SK-N-SH (cell line): ENCODE data around the gene LSM2. TPM values are rescaled to one million over a fixed set of nuclear protein-coding genes. Genes with fewer than 3 reads are reported as not detected.

ENCODE experiments used
- CTCF ChIA-PET: fragments of 300-600, 350-600 bp; formaldehyde crosslinking; extraction: SDS; loops from one replicate; lab custom pipeline; 2021; lab: Yijun Ruan, JAX
- POLR2A ChIA-PET: fragments of 350-600 bp; sonication (Branson Sonifier 250); formaldehyde crosslinking; extraction: SDS; loops from one replicate; lab custom pipeline; 2020; ENCODE audit warnings: antibody characterized with exemption, inconsistent platforms; lab: Yijun Ruan, JAX
- DNase-seq: peaks from one replicate; pipeline ENCODE4 v3.0.0; 2012
- H2AFZ ChIP-seq: fragments of 200-600 bp; sonication (generic); 2 replicates; pipeline ENCODE4 v1.8.1; 2016; ENCODE audit warnings: antibody characterized with exemption, mild to moderate bottlenecking, low read depth
- H3F3A ChIP-seq: fragments of 200-600 bp; sonication (generic); replicated peaks from 2 replicates; pipeline ENCODE3; 2016; ENCODE audit warnings: antibody characterized with exemption, mild to moderate bottlenecking; ENCODE audit not compliant: insufficient read depth
- H3K27ac ChIP-seq, 2 experiments: fragments of 200-500 bp in 1 of 2; fragments of 200-600 bp in 1 of 2; sonication (Bioruptor generic) in 1 of 2; sonication (generic), shearing (Covaris generic) in 1 of 2; 2 replicates each; pipeline versions ENCODE4 v1.5.1 to v1.6.1; 2014 to 2016; ENCODE audit warnings: low read depth in 2 of 2, inconsistent platforms in 1 of 2, low read length in 1 of 2, mild to moderate bottlenecking in 1 of 2, mixed read lengths in 1 of 2
- H3K27me3 ChIP-seq: fragments of 200-600 bp; sonication (generic), shearing (Covaris generic); 2 replicates; pipeline ENCODE4 v1.6.1; 2016; ENCODE audit warnings: mixed run types; ENCODE audit not compliant: insufficient read depth
- H3K36me3 ChIP-seq, 2 experiments: fragments of 200-500 bp in 1 of 2; fragments of 200-600 bp in 1 of 2; sonication (Bioruptor generic) in 1 of 2; sonication (generic) in 1 of 2; replicated peaks in 1 of 2; 2 replicates each; pipeline versions ENCODE3 to v1.5.1; 2014 to 2016; ENCODE audit warnings: low read length in 1 of 2, mild to moderate bottlenecking in 1 of 2; ENCODE audit not compliant: insufficient read depth in 2 of 2, control insufficient read depth in 1 of 2
- H3K4me1 ChIP-seq, 2 experiments: fragments of 200-500 bp in 1 of 2; fragments of 200-600 bp in 1 of 2; sonication (Bioruptor generic) in 1 of 2; sonication (generic), shearing (Covaris generic) in 1 of 2; 2 replicates each; pipeline versions ENCODE4 v1.5.1 to v1.6.1; 2014 to 2016; ENCODE audit warnings: low read depth in 1 of 2, low read length in 1 of 2, mixed run types in 1 of 2; ENCODE audit not compliant: insufficient read depth in 2 of 2, control insufficient read depth in 1 of 2
- H3K4me2 ChIP-seq: fragments of 200-600 bp; sonication (generic), shearing (Covaris generic); 2 replicates; pipeline ENCODE4 v1.6.1; 2017; ENCODE audit warnings: mixed run types
- H3K4me3 ChIP-seq, 2 experiments: fragments of 200-500 bp in 1 of 2; fragments of 200-600 bp in 1 of 2; sonication (Bioruptor generic) in 1 of 2; sonication (generic), shearing (Covaris generic) in 1 of 2; 2 replicates each; pipeline versions ENCODE4 v1.5.1 to v1.8.1; 2014 to 2016; ENCODE audit warnings: low read depth in 2 of 2, inconsistent platforms in 1 of 2, low read length in 1 of 2, mild to moderate bottlenecking in 1 of 2, mixed read lengths in 1 of 2, moderate library complexity in 1 of 2
- H3K79me2 ChIP-seq: fragments of 200-600 bp; sonication (generic); 2 replicates; pipeline ENCODE4 v1.8.1; 2017; ENCODE audit warnings: mild to moderate bottlenecking; ENCODE audit not compliant: insufficient read depth
- H3K9ac ChIP-seq: fragments of 200-600 bp; sonication (generic); 2 replicates; pipeline ENCODE4 v1.6.1; 2017; ENCODE audit warnings: mixed run types
- H3K9me2 ChIP-seq: fragments of 200-600 bp; sonication (generic); 2 replicates; pipeline ENCODE4 v1.6.1; 2017; ENCODE audit warnings: mixed run types
- H3K9me3 ChIP-seq: fragments of 200-600 bp; sonication (generic); 2 replicates; pipeline ENCODE4 v1.6.1; 2017; ENCODE audit warnings: mixed run types, mild to moderate bottlenecking, moderate library complexity
- H4K20me1 ChIP-seq: fragments of 200-600 bp; sonication (generic); 2 replicates; pipeline ENCODE4 v1.6.1; 2017; ENCODE audit warnings: mild to moderate bottlenecking, mixed run types; ENCODE audit not compliant: insufficient read depth
- CHD2 ChIP-seq: fragments of 150-350 bp; IDR thresholded peaks from 2 replicates; pipeline ENCODE4 v1.6.1; 2018; ENCODE audit warnings: low read length; ENCODE audit not compliant: partially characterized antibody
- EP300 ChIP-seq, 2 experiments: IDR thresholded peaks; 2 replicates each; pipeline versions ENCODE4 v1.4.0 to v1.6.1; 2012; ENCODE audit warnings: borderline replicate concordance in 1 of 2, low read depth in 1 of 2, low read length in 1 of 2
- FOSL2 ChIP-seq: IDR thresholded peaks from 2 replicates; pipeline ENCODE4 v1.4.0; 2012; ENCODE audit warnings: low read depth, mild to moderate bottlenecking, moderate library complexity, borderline replicate concordance
- FOXJ3 ChIP-seq: sonication (generic); formaldehyde crosslinking; IDR thresholded peaks from 2 replicates; pipeline ENCODE4 v1.5.1; 2020; ENCODE audit warnings: mild to moderate bottlenecking, missing genetic modification reagents
- GABPA ChIP-seq: IDR thresholded peaks from 2 replicates; pipeline ENCODE4 v1.4.0; 2012; ENCODE audit warnings: low read depth, mild to moderate bottlenecking
- GATA2 ChIP-seq: sonication (generic); formaldehyde crosslinking; IDR thresholded peaks from 2 replicates; pipeline ENCODE4 v1.5.0; 2020; ENCODE audit warnings: mild to moderate bottlenecking, missing genetic modification reagents
- JUND ChIP-seq: IDR thresholded peaks from 2 replicates; pipeline ENCODE4 v1.4.0; 2012
- MAX ChIP-seq: IDR thresholded peaks from 2 replicates; pipeline ENCODE4 v1.4.0; 2012; ENCODE audit warnings: low read depth
- MXI1 ChIP-seq: IDR thresholded peaks from 2 replicates; pipeline ENCODE4 v1.6.1; 2012; ENCODE audit warnings: mild to moderate bottlenecking, low read depth, low read length, improper control_type of control experiment
- NFIC ChIP-seq: IDR thresholded peaks from 2 replicates; pipeline ENCODE4 v1.4.0; 2012; ENCODE audit warnings: borderline replicate concordance
- NRF1 ChIP-seq: IDR thresholded peaks from 2 replicates; pipeline ENCODE4 v1.6.1; 2012; ENCODE audit warnings: low read depth, mild to moderate bottlenecking, low read length
- POLR2AphosphoS5 ChIP-seq: IDR thresholded peaks from 2 replicates; pipeline ENCODE4 v1.6.1; 2012; ENCODE audit warnings: low read depth, low read length
- RAD21 ChIP-seq: IDR thresholded peaks from 2 replicates; pipeline ENCODE4 v1.6.1; 2012; ENCODE audit warnings: mild to moderate bottlenecking, low read length
- REST ChIP-seq: IDR thresholded peaks from 2 replicates; pipeline ENCODE4 v1.6.1; 2012; ENCODE audit warnings: mild to moderate bottlenecking, low read depth, low read length, moderate library complexity
- RXRA ChIP-seq: IDR thresholded peaks from 2 replicates; pipeline ENCODE4 v1.4.0; 2012; ENCODE audit warnings: low read depth, mild to moderate bottlenecking, borderline replicate concordance
- SIN3A ChIP-seq: IDR thresholded peaks from 2 replicates; pipeline ENCODE4 v1.6.1; 2012; ENCODE audit warnings: low read depth, mild to moderate bottlenecking, low read length, moderate library complexity, borderline replicate concordance
- TAF1 ChIP-seq: IDR thresholded peaks from 2 replicates; pipeline ENCODE4 v1.6.1; 2012; ENCODE audit warnings: low read depth, mild to moderate bottlenecking, low read length, moderate library complexity, borderline replicate concordance
- USF1 ChIP-seq: IDR thresholded peaks from 2 replicates; pipeline ENCODE4 v1.4.0; 2012; ENCODE audit warnings: low read depth, borderline replicate concordance
- USF2 ChIP-seq: fragments of 150-350 bp; IDR thresholded peaks from 2 replicates; pipeline ENCODE4 v1.6.1; 2017; ENCODE audit warnings: antibody characterized with exemption, low read length, low read depth, borderline replicate concordance
- ZBTB33 ChIP-seq: IDR thresholded peaks from 2 replicates; pipeline ENCODE4 v1.4.0; 2012; ENCODE audit warnings: low read depth, borderline replicate concordance
- WGBS: methylation state at CpG from one replicate; pipeline ENCODE4 v1.1.6; 2017; ENCODE audit warnings: low lambda C conversion rate; 5-methylcytosine and 5-hydroxymethylcytosine counted together
- polyA plus RNA-seq, 3 experiments: library from polyadenylated mRNA; depleted of rRNA; stranded (reverse); fragments of >200 nt; gene quantifications; 2 replicates each; pipeline ENCODE4 v1.2.3, GENCODE V29; 2012

The LSM2 gene
- polyA plus RNA-seq, 1 of the 3 experiments (the other 2 are of a cell fraction) = 79.1 TPM

GRCh38 chr6:31749301-31750036 is 57.3 kb downstream of the LSM2 start:
- H3K27ac ChIP-seq = no peak overlapping the region
- TF ChIP-seq TAF1 (no peak), MXI1 (no peak), EP300 (IDR thresholded peaks at IDR 0.05; ENCODE audit: borderline replicate concordance in 1 of 2, low read depth in 1 of 2, low read length in 1 of 2) (no peak), USF1 (no peak), USF2 (no peak), CHD2 (no peak), RXRA (no peak), RAD21 (no peak), JUND (no peak), GATA2 (CRISPR knock-in tag) (no peak), MAX (no peak), NRF1 (no peak), FOXJ3 (CRISPR knock-in tag) (no peak), POLR2AphosphoS5 (no peak), FOSL2 (no peak), GABPA (no peak), REST (no peak), SIN3A (no peak), ZBTB33 (no peak), NFIC (no peak)
- 0 out of 4 replicates have a peak, but pooled peaks cover 0 to 3% of the 10 kb centered on the region in 2 experiments for H3K4me1 ChIP-seq
- CTCF ChIA-PET = interaction anchor here (1.2 to 1.8 kb wide), 2 partner anchors 11 to 81 kb away, joined by 4 to 5 read pairs; no protein-coding TSS in a partner anchor
- POLR2A ChIA-PET = interaction anchor here (0.7 kb wide), 1 partner anchor 9 kb away, joined by 3 read pairs; no protein-coding TSS in a partner anchor
- WGBS = 88% methylated on average over 8 of the region's 8 CpGs
- DNase-seq = no peak
- peaks cover 25% of the 10 kb centered on the region for H3F3A ChIP-seq
- no peaks in the 10 kb centered on the region; the same call in 1 of the 2 replicates for H3K79me2 ChIP-seq
- no peaks in the 10 kb centered on the region for H4K20me1 ChIP-seq
- H3K9me2 ChIP-seq = no peaks in the 10 kb centered on the region
- no peak overlapping the region for H3K9ac ChIP-seq
- H3K36me3 ChIP-seq = peaks cover 0 to 6% of the 10 kb centered on the region in 2 experiments
- no peak overlapping the region for H3K4me2 ChIP-seq
- no peak overlapping the region for H2AFZ ChIP-seq
- no peaks in the 10 kb centered on the region for H3K9me3 ChIP-seq
- no peaks in the 10 kb centered on the region for H3K27me3 ChIP-seq
- no peak overlapping the region for H3K4me3 ChIP-seq
